CD14-positive monocyte (primary cell): ENCODE measurements around the gene CCDC141. TPM values are rescaled to one million over a fixed set of nuclear protein-coding genes. Genes with fewer than 3 reads are reported as not detected.

Experiments
- DNase-seq, 3 donors: peaks; one replicate each; pipeline ENCODE4 v3.0.0-alpha.2; 2011 to 2022
- H2AFZ ChIP-seq: 2 replicates; pipeline ENCODE4 v1.6.0; 2012; ENCODE audit warnings: mild to moderate bottlenecking, low read depth, low read length, inconsistent platforms; ENCODE audit not compliant: insufficient read depth, poor library complexity, severe bottlenecking
- H3K27ac ChIP-seq, 2 donors: 1 replicate in 1 of 2; 2 replicates in 1 of 2; pipeline ENCODE4 v1.5.1; 2012 to 2013; ENCODE audit warnings: low read length in 2 of 2, control low read depth in 1 of 2, inconsistent platforms in 1 of 2, low read depth in 1 of 2, mild to moderate bottlenecking in 1 of 2
- H3K27me3 ChIP-seq, 2 donors: one replicate each; pipeline versions ENCODE4 v1.6.0 to v1.6.1; 2011 to 2013; ENCODE audit warnings: low read length in 2 of 2; ENCODE audit not compliant: control insufficient read depth in 2 of 2, insufficient read depth in 2 of 2
- H3K36me3 ChIP-seq, 2 donors: replicated peaks in 1 of 2; 1 replicate in 1 of 2; 2 replicates in 1 of 2; pipeline versions ENCODE4 v1.5.1 to v1.6.1; 2012 to 2013; ENCODE audit warnings: low read length in 2 of 2, control low read depth in 1 of 2, inconsistent platforms in 1 of 2, mild to moderate bottlenecking in 1 of 2; ENCODE audit not compliant: insufficient read depth in 2 of 2, control insufficient read depth in 1 of 2
- H3K4me1 ChIP-seq, 2 donors: 1 replicate in 1 of 2; 2 replicates in 1 of 2; pipeline versions ENCODE4 v1.5.1 to v1.6.1; 2012 to 2013; ENCODE audit warnings: low read length in 2 of 2, control low read depth in 1 of 2, inconsistent platforms in 1 of 2, mild to moderate bottlenecking in 1 of 2, moderate library complexity in 1 of 2; ENCODE audit not compliant: insufficient read depth in 2 of 2, control insufficient read depth in 1 of 2
- H3K4me2 ChIP-seq: replicated peaks from 2 replicates; pipeline ENCODE3; 2012; ENCODE audit warnings: low read length, moderate library complexity, mild to moderate bottlenecking; ENCODE audit not compliant: poor library complexity, severe bottlenecking; ENCODE audit errors: extremely low read depth
- H3K4me3 ChIP-seq, 3 experiments: fragments of 200-600 bp in 1 of 3; sonication (generic) in 1 of 3; replicated peaks in 1 of 3; 1 replicate in 2 of 3; 2 replicates in 1 of 3; pipeline ENCODE4 v1.5.1; 2011 to 2013; ENCODE audit warnings: low read length in 3 of 3, mild to moderate bottlenecking in 3 of 3, control low read depth in 2 of 3, low read depth in 2 of 3, inconsistent platforms in 1 of 3, moderate library complexity in 1 of 3
- H3K79me2 ChIP-seq: 2 replicates; pipeline ENCODE4 v1.6.0; 2012; ENCODE audit warnings: mild to moderate bottlenecking, control low read depth, inconsistent platforms, low read length, moderate library complexity; ENCODE audit not compliant: insufficient read depth
- H3K9ac ChIP-seq: 2 replicates; pipeline ENCODE4 v1.6.0; 2017; ENCODE audit warnings: low read length, mild to moderate bottlenecking; ENCODE audit not compliant: insufficient read depth, poor library complexity, severe bottlenecking
- H3K9me3 ChIP-seq, 2 donors: replicated peaks in 1 of 2; 1 replicate in 1 of 2; 2 replicates in 1 of 2; pipeline versions ENCODE4 v1.5.1 to v1.6.1; 2012 to 2013; ENCODE audit warnings: low read length in 2 of 2, control low read depth in 1 of 2; ENCODE audit not compliant: control insufficient read depth in 1 of 2, insufficient read depth in 1 of 2
- H4K20me1 ChIP-seq: 2 replicates; pipeline ENCODE4 v1.6.0; 2012; ENCODE audit warnings: mild to moderate bottlenecking, low read length, control low read depth, moderate library complexity; ENCODE audit not compliant: insufficient read depth
- H3K27ac Mint-ChIP-seq, 7 donors: one replicate each; pipeline ENCODE4 v1.8.0; 2020; ENCODE audit warnings: mild to moderate bottlenecking in 7 of 7, mixed read lengths in 7 of 7, moderate library complexity in 6 of 7, inconsistent platforms in 2 of 7
- H3K27me3 Mint-ChIP-seq, 3 donors: one replicate each; pipeline ENCODE4 v1.8.0; 2021 to 2022; ENCODE audit warnings: low read depth in 3 of 3, mild to moderate bottlenecking in 3 of 3, mixed read lengths in 3 of 3, moderate library complexity in 3 of 3, inconsistent platforms in 1 of 3
- H3K36me3 Mint-ChIP-seq, 2 donors: one replicate each; pipeline ENCODE4 v1.8.0; 2020; ENCODE audit warnings: mixed read lengths in 2 of 2, inconsistent platforms in 1 of 2, mild to moderate bottlenecking in 1 of 2
- H3K4me1 Mint-ChIP-seq: one replicate; pipeline ENCODE4 v1.8.0; 2020; ENCODE audit warnings: mild to moderate bottlenecking, mixed read lengths
- H3K4me3 Mint-ChIP-seq, 2 donors: one replicate each; pipeline ENCODE4 v1.8.0; 2020; ENCODE audit warnings: mild to moderate bottlenecking in 2 of 2, mixed read lengths in 2 of 2, moderate library complexity in 1 of 2
- H3K9me3 Mint-ChIP-seq, 7 donors: one replicate each; pipeline ENCODE4 v1.8.0; 2020 to 2022; ENCODE audit warnings: mixed read lengths in 7 of 7, mild to moderate bottlenecking in 6 of 7, moderate library complexity in 6 of 7, inconsistent platforms in 2 of 7
- WGBS: methylation state at CpG from one replicate; pipeline ENCODE4 v1.1.5; 2013; ENCODE audit warnings: missing lambda C conversion rate; ENCODE audit not compliant: insufficient coverage; 5-methylcytosine and 5-hydroxymethylcytosine counted together
- intact Hi-C, 2 donors: fragments of 100-400 bp; cut with micrococcal nuclease; formaldehyde crosslinking; loops; one replicate each; pipeline versions ENCODE4 v1.15.0 to v1.15.1; 2023
- polyA plus RNA-seq, 3 donors: library from polyadenylated mRNA; depleted of rRNA in 1 of 3; unstranded in 2 of 3; stranded (reverse) in 1 of 3; fragments of 300-500 nt in 2 of 3; fragments of >200 nt in 1 of 3; fragmentation: Illumina TruSeq in 2 of 3; gene quantifications; 1 replicate in 2 of 3; 2 replicates in 1 of 3; pipeline ENCODE4 v1.2.3, GENCODE V29; 2012 to 2021
- TF ChIP-seq, protein P1 (sequence below): fragments of 200-600 bp; IDR thresholded peaks from one replicate; pipeline ENCODE4 v1.8.0; 2022; ENCODE audit warnings: antibody characterized with exemption, mild to moderate bottlenecking

CCDC141 gene
- polyA plus RNA-seq, 3 donors: not detected

DNA sequence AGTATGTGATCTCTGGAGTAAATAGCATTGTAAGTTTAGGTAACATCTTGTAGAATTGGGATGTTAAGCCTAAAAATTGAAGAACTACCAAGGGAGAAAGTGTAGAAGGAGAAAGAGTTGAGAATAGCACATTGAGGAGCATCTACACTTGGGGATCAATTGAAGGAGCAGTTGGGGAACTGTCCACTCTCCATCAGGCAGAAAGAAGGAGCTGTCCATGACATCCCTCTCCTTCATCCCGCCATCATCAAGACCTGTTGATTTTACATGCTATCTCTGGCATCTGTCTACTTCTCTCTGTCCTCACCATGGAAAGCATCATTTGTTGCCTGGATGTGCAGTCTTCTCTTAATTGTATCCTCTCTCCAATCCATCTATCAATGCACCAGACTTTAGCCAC is 87.8 kb downstream of the CCDC141 start:
- H3K27me3 ChIP-seq: no peaks in the 10 kb centered on the region
- intact Hi-C loops: no loop called here
- Mint-ChIP-seq H3K27ac (no peak overlapping the region), H3K4me1 (no peaks in the 10 kb centered on the region), H3K36me3 (no peaks in the 10 kb centered on the region), H3K4me3 (no peak overlapping the region), H3K9me3 (peaks cover 0 to 9% (median 3%) of the 10 kb centered on the region in 7 donors), H3K27me3 (peaks cover 0 to 2% (median 1%) of the 10 kb centered on the region in 3 donors)
- no peak overlapping the region for H3K4me2 ChIP-seq
- no peak overlapping the region for H2AFZ ChIP-seq
- H3K27ac ChIP-seq: no peak overlapping the region
- 86% methylated on average over 1 of the region's 1 CpG for WGBS
- no peak for DNase-seq
- no peaks in the 10 kb centered on the region for H3K36me3 ChIP-seq
- no peaks in the 10 kb centered on the region for H3K4me1 ChIP-seq
- H3K9me3 ChIP-seq: peaks cover 5 to 13% of the 10 kb centered on the region in 2 donors
- H3K4me3 ChIP-seq: no peak overlapping the region
- no peaks in the 10 kb centered on the region for H4K20me1 ChIP-seq
- no peak overlapping the region for H3K9ac ChIP-seq
- TF ChIP-seq, protein P1, sequence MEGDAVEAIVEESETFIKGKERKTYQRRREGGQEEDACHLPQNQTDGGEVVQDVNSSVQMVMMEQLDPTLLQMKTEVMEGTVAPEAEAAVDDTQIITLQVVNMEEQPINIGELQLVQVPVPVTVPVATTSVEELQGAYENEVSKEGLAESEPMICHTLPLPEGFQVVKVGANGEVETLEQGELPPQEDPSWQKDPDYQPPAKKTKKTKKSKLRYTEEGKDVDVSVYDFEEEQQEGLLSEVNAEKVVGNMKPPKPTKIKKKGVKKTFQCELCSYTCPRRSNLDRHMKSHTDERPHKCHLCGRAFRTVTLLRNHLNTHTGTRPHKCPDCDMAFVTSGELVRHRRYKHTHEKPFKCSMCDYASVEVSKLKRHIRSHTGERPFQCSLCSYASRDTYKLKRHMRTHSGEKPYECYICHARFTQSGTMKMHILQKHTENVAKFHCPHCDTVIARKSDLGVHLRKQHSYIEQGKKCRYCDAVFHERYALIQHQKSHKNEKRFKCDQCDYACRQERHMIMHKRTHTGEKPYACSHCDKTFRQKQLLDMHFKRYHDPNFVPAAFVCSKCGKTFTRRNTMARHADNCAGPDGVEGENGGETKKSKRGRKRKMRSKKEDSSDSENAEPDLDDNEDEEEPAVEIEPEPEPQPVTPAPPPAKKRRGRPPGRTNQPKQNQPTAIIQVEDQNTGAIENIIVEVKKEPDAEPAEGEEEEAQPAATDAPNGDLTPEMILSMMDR: no peak
- H3K79me2 ChIP-seq: no peaks in the 10 kb centered on the region

DNA sequence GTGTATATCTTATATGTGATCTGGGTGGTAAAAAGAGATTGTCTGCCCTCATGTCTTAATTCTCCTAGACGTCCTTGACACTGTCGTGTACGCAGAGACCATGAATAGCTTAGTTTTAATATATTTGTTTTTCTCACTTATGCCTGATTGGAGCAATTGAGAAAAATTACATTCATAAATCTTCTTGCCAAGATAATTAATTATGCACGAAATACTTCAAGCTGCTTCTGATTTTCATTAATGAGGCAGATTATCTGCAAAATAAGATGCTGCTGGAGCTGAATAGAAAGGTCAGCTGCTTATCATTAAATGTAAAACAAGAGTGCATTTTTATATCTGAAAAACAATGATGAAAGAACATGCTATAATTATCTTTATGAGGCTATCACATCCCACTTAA is 95.9 kb downstream of the CCDC141 start:
- no peaks in the 10 kb centered on the region for H3K36me3 Mint-ChIP-seq
- Histone ChIP-seq H3K4me3 (no peak overlapping the region), H4K20me1 (no peaks in the 10 kb centered on the region), H3K9me3 (no peaks in the 10 kb centered on the region), H3K4me2 (no peak overlapping the region), H3K4me1 (no peaks in the 10 kb centered on the region), H3K27ac (no peak overlapping the region), H2AFZ (no peak overlapping the region), H3K36me3 (no peaks in the 10 kb centered on the region), H3K27me3 (no peaks in the 10 kb centered on the region), H3K9ac (no peak overlapping the region), H3K79me2 (no peaks in the 10 kb centered on the region)
- no peak overlapping the region for H3K27ac Mint-ChIP-seq
- TF ChIP-seq, protein P1: no peak
- peaks cover 0 to 2% (median 0%) of the 10 kb centered on the region in 3 donors for H3K27me3 Mint-ChIP-seq
- WGBS: no CpG with 5 or more reads among the region's 4 CpGs
- intact Hi-C loops: no loop called here
- no peak for DNase-seq
- peaks cover 0 to 3% (median 0%) of the 10 kb centered on the region in 7 donors for H3K9me3 Mint-ChIP-seq
- no peaks in the 10 kb centered on the region for H3K4me1 Mint-ChIP-seq
- H3K4me3 Mint-ChIP-seq: no peak overlapping the region
